Epithelial cell of proximal tubule (primary cell): ENCODE measurements around the gene OR10H4. TPM values are rescaled to one million over a fixed set of nuclear protein-coding genes. Genes with fewer than 3 reads are reported as not detected.

ENCODE experiments used
- DNase-seq: peaks from one replicate; pipeline ENCODE4 v3.0.0-alpha.2; 2011; ENCODE audit warnings: low read depth
- H3K4me3 ChIP-seq: 2 replicates; pipeline ENCODE4 v1.5.1; 2011; ENCODE audit warnings: low read depth, mild to moderate bottlenecking, low read length
- total RNA-seq: library from RNA; depleted of rRNA; stranded (reverse); fragments of >200 nt; gene quantifications from 2 replicates; pipeline ENCODE4 v1.2.3, GENCODE V29; 2015
- TF ChIP-seq, protein P1 (sequence below): conservative IDR thresholded peaks from 2 replicates; pipeline ENCODE4 v1.5.1; 2012; ENCODE audit warnings: low read depth, mild to moderate bottlenecking, low read length

Gene OR10H4
- total RNA-seq, 1 donor from 2014 or later, result not detected

DNA sequence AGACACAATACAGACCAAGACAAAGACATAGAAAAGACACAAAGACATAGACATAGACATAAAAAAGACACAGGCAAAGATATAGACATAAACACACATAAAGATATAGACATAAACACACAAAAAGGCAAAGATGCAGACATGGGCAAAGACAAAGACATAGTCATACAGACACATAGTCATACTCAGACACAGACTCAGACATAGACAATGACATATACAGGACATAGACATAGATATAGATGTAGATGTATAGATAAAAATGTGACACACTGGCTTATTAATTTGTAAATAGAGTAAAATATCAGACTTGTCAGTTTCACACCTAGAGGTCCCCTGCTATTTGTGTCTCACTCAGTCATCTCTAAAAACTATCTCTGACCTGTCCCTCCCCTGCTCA is 42.8 kb downstream of the OR10H4 start:
- no peak overlapping the region for H3K4me3 ChIP-seq
- no peak for DNase-seq
- TF ChIP-seq, protein P1, sequence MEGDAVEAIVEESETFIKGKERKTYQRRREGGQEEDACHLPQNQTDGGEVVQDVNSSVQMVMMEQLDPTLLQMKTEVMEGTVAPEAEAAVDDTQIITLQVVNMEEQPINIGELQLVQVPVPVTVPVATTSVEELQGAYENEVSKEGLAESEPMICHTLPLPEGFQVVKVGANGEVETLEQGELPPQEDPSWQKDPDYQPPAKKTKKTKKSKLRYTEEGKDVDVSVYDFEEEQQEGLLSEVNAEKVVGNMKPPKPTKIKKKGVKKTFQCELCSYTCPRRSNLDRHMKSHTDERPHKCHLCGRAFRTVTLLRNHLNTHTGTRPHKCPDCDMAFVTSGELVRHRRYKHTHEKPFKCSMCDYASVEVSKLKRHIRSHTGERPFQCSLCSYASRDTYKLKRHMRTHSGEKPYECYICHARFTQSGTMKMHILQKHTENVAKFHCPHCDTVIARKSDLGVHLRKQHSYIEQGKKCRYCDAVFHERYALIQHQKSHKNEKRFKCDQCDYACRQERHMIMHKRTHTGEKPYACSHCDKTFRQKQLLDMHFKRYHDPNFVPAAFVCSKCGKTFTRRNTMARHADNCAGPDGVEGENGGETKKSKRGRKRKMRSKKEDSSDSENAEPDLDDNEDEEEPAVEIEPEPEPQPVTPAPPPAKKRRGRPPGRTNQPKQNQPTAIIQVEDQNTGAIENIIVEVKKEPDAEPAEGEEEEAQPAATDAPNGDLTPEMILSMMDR, result no peak

DNA sequence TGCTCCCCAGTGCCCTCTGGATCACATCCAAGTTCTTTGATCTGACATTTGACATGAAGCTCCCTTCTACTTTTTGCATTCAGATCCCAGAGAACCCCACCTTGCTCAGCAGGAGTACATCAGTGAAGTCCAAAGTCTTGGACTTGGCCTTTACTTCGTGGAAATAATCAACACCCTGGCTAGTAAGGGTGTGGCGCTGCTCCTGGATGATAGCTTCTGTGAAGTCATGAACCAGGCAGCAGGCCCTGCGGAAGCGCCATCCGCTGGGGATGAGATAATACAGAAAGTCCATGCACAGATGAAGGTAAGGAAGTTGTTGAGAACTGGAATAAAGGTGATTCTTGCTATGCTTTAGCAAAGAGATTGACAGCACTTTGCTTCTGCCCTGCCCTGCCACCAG is 43.2 kb downstream of the OR10H4 start:
- no peak overlapping the region for H3K4me3 ChIP-seq
- TF ChIP-seq, protein P1, result no peak
- no peak for DNase-seq

DNA sequence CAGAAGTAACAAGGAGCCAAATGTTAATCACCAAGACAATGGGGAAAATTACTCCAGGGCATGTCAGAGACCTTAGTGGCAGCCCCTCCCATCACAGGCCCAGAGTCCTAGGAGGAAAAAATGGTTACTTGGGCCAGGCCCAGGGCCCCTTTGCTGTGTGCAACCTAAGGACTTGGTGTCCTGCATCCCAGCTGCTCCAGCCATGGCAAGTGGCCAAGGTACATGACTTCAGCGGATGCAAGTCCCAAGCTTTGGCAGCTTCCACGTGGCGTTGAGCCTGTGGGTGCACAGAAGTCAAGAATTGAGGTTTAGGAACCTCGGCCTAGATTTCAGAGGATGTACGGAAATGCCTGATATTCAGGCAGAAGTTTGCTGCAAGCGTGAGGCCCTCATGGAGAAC is 46.7 kb downstream of the OR10H4 start:
- H3K4me3 ChIP-seq, result no peak overlapping the region
- no peak for DNase-seq
- TF ChIP-seq, protein P1, result no peak

DNA sequence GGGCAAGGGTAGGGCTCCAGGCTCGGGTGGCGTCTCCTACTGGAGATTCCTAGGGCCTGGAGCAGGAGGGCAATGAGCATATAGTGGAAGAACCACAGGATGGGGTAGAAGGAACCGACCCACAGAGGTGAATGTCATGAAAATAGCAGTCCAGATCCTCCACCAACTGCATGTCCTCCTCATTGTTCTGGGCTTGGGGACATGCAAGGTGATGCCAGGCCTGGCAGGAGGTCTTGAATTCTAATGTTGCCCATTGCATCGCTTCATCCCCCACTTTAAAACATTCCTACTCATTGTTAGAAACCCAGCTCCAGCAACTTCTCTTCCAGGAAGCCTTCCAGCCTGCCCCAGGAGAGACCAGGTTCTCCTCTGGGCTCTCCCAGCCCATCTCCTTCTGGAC is 49.4 kb downstream of the OR10H4 start:
- no peak overlapping the region for H3K4me3 ChIP-seq
- DNase-seq, result no peak
- TF ChIP-seq, protein P1, result no peak

Other genes with a start within 250 kb of the OR10H4 start
- gene OR10H2, start 221.0 kb upstream of the OR10H4 start, total RNA-seq, result not detected in 2 replicates
- gene OR10H3, start 211.0 kb upstream of the OR10H4 start, total RNA-seq, result not detected in 2 replicates
- not detected in 2 replicates for gene OR10H5, start 161.3 kb upstream of the OR10H4 start, total RNA-seq
- not detected in 2 replicates for gene OR10H1, start 133.3 kb upstream of the OR10H4 start, total RNA-seq
- gene CYP4F2, start 50.9 kb upstream of the OR10H4 start, total RNA-seq, result not detected in 2 replicates
- gene CYP4F11, start 14.5 kb upstream of the OR10H4 start, total RNA-seq, result not detected in 2 replicates
- 965 and 968 TPM in 2 replicates for gene TPM4, start 127.5 kb downstream of the OR10H4 start, total RNA-seq
- 62.4 and 103 TPM in 2 replicates for gene RAB8A, start 162.9 kb downstream of the OR10H4 start, total RNA-seq
- 0.92 and 1.8 TPM in 2 replicates for gene HSH2D, start 194.7 kb downstream of the OR10H4 start, total RNA-seq
- not detected in 2 replicates for gene CIB3, start 224.5 kb downstream of the OR10H4 start, total RNA-seq
- 113 and 119 TPM in 2 replicates for gene FAM32A, start 236.4 kb downstream of the OR10H4 start, total RNA-seq
- 105 and 126 TPM in 2 replicates for gene AP1M1, start 248.9 kb downstream of the OR10H4 start, total RNA-seq